GM12892 (cell line): ENCODE measurements around the gene IDUA.

ENCODE experiments used
- POLR2A ChIP-seq: IDR thresholded peaks from 2 replicates; pipeline ENCODE4 v1.6.1; 2011; ENCODE audit warnings: low read depth, low read length, control low read depth
- POLR2AphosphoS5 ChIP-seq: IDR thresholded peaks from 2 replicates; pipeline ENCODE4 v1.6.1; 2011; ENCODE audit warnings: low read depth, low read length, control low read depth

DNA sequence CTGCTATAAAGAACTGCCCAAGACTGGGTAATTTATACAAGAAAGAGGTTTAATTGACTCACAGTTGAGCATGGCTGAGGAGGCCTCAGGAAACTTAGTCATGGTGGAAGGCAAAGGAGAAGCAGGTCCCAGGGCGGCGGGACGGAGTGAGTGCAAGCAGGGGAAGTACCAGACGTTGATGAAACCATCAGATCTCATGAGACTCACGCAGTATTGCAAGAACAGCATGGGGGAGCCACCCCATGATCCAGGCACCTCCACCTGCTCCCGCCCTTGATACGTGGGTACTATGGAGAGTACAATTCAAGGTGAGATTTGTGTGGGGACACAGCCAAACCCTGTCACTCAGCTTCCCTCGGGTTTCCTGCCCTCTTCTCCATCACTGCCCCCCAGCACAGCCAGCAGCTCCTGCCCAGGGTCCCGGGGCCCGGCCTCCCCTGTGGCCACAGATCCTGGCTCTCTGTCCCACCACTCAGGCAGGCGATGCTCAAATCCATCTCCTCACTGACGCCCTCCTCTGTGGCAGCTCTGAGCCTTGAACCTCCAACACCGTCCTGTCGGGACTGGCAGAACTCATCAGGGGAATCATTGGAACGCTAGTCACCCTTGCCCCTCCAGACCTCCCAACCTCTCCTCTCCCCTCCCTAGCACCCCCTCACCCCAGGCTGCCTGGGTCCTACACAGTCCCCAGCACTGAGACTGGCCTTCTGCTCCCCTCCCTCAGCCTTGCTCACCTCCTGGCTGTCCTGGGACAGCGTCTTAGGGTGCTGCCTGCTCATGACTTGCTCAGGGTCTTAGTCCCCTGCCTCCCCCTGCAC lies 62.1 kb downstream of the IDUA start:
- TF ChIP-seq POLR2AphosphoS5 (no peak), POLR2A (no peak)
